ENCODE data around the gene CD6.
A peak's percentile ranks its signal among the peaks of the same experiment; 100 is the strongest.

CD6 gene

DNA sequence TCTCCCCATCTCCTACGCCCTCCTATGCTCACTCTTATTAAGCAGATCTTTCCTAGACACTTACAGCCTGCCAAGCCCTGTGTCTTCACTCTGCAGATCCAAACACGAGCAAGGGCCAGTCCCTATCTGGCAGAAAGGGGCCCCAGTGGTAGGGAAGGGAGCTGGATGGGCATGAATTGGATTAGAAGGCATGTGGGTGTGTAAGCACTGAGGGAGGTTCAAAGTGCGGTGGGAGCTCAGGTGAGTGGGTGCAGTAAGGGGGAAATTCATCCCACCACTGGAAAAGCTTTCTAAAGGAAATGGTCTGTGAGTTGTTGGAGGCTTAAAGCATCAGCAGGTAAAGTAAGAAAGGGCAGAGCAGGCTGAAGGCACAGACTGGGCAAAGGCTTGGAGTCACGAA lies 41.7 kb upstream of the CD6 start:
- no peak for TF ChIP-seq EZH2phosphoT487 (IDR thresholded peaks at IDR 0.05; ENCODE audit: borderline replicate concordance, low read length)
- TF ChIP-seq, protein P1, sequence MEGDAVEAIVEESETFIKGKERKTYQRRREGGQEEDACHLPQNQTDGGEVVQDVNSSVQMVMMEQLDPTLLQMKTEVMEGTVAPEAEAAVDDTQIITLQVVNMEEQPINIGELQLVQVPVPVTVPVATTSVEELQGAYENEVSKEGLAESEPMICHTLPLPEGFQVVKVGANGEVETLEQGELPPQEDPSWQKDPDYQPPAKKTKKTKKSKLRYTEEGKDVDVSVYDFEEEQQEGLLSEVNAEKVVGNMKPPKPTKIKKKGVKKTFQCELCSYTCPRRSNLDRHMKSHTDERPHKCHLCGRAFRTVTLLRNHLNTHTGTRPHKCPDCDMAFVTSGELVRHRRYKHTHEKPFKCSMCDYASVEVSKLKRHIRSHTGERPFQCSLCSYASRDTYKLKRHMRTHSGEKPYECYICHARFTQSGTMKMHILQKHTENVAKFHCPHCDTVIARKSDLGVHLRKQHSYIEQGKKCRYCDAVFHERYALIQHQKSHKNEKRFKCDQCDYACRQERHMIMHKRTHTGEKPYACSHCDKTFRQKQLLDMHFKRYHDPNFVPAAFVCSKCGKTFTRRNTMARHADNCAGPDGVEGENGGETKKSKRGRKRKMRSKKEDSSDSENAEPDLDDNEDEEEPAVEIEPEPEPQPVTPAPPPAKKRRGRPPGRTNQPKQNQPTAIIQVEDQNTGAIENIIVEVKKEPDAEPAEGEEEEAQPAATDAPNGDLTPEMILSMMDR (IDR thresholded peaks at IDR 0.05; ENCODE audit: low read depth, low read length, poor library complexity, severe bottlenecking) = no peak
- H3K79me2 ChIP-seq (ENCODE audit: control insufficient read depth, low read length) = no peaks in the 10 kb centered on the region
- H3K36me3 ChIP-seq (ENCODE audit: control insufficient read depth, low read length) = peaks cover 4% of the 10 kb centered on the region; the same call in 1 of the 2 replicates
- no peaks in the 10 kb centered on the region for H3K9me2 ChIP-seq (replicated peaks; ENCODE audit: control insufficient read depth, low read length)
- peaks cover 24% of the 10 kb centered on the region for H3F3A ChIP-seq (ENCODE audit: control insufficient read depth, insufficient read depth)
- peaks cover 6% of the 10 kb centered on the region for H3K27me3 ChIP-seq (ENCODE audit: control insufficient read depth, low read length)
- no peaks in the 10 kb centered on the region for H4K20me1 ChIP-seq (ENCODE audit: control insufficient read depth, insufficient read depth, low read depth, low read length)
- H3K4me2 ChIP-seq (ENCODE audit: low read length) = no peak overlapping the region
- H3K4me3 ChIP-seq (ENCODE audit: low read length) = no peak overlapping the region
- peaks cover 48% of the 10 kb centered on the region for H3K4me1 ChIP-seq (ENCODE audit: control insufficient read depth, low read length)
- no peaks in the 10 kb centered on the region for H3K9me3 ChIP-seq (ENCODE audit: control insufficient read depth, insufficient read depth, low read length)
- H3K27ac ChIP-seq (ENCODE audit: low read depth, low read length) = no peak overlapping the region

DNA sequence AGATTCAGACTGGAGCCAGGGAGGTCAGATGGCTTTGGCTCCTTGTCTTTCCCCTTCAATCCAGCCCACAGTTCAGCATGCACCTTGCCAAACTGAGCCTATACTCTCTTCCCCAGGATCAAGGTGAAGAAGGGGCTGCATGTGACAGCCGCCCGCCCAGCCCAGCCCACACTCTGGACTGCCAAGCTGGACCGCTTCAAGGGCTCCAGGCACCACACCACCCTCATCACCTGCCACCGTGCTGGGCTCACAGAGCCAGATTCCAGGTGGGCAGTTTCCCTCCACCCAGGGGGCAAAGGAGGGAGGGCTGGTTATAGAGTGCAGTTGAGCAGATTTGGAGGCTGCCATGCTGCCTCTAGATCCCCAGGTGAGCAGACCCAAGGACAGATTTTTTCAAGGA lies 41.1 kb upstream of the CD6 start:
- H3F3A ChIP-seq (ENCODE audit: control insufficient read depth, insufficient read depth) = peaks cover 24% of the 10 kb centered on the region
- no peaks in the 10 kb centered on the region for H3K79me2 ChIP-seq (ENCODE audit: control insufficient read depth, low read length)
- H3K4me1 ChIP-seq (ENCODE audit: control insufficient read depth, low read length) = peaks cover 43% of the 10 kb centered on the region
- H3K4me2 ChIP-seq (ENCODE audit: low read length) = no peak overlapping the region
- H4K20me1 ChIP-seq (ENCODE audit: control insufficient read depth, insufficient read depth, low read depth, low read length) = no peaks in the 10 kb centered on the region
- H3K9me2 ChIP-seq (replicated peaks; ENCODE audit: control insufficient read depth, low read length) = no peaks in the 10 kb centered on the region
- H3K4me3 ChIP-seq (ENCODE audit: low read length) = no peak overlapping the region
- H3K36me3 ChIP-seq (ENCODE audit: control insufficient read depth, low read length) = peaks cover 4% of the 10 kb centered on the region; the same call in 1 of the 2 replicates
- no peak overlapping the region for H3K27ac ChIP-seq (ENCODE audit: low read depth, low read length)
- H3K27me3 ChIP-seq (ENCODE audit: control insufficient read depth, low read length) = no peaks in the 10 kb centered on the region; the same call in 1 of the 2 replicates
- no peaks in the 10 kb centered on the region for H3K9me3 ChIP-seq (ENCODE audit: control insufficient read depth, insufficient read depth, low read length)
- TF ChIP-seq EZH2phosphoT487 (IDR thresholded peaks at IDR 0.05; ENCODE audit: borderline replicate concordance, low read length) = no peak
- TF ChIP-seq, protein P1 (IDR thresholded peaks at IDR 0.05; ENCODE audit: low read depth, low read length, poor library complexity, severe bottlenecking) = no peak

DNA sequence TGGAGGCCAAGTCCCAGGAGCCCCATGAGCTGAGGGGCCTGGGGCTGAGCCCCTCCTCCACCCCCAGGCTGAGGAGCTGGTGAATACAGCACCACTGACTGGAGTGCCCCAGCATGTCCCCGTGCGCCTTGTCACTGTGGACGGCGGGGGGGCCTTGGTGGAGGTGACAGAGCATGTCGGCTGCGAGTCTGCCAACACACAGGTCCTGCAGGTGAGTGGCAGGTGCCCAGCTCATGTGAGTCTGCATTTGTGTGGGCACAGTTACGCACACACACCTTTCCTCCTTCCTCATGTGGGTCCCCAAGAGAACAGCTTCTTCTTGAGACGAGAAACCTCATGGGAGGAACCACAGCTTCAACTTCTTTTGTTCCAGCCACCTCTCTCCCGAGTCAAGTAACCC lies 39.6 kb upstream of the CD6 start:
- Histone ChIP-seq H3K79me2 (ENCODE audit: control insufficient read depth, low read length) (no peaks in the 10 kb centered on the region), H3K36me3 (ENCODE audit: control insufficient read depth, low read length) (peaks cover 11% of the 10 kb centered on the region), H3K4me2 (ENCODE audit: low read length) (peak overlapping the region; percentile 88), H3F3A (ENCODE audit: control insufficient read depth, insufficient read depth) (peaks cover 21% of the 10 kb centered on the region), H4K20me1 (ENCODE audit: control insufficient read depth, insufficient read depth, low read depth, low read length) (no peaks in the 10 kb centered on the region), H3K27me3 (ENCODE audit: control insufficient read depth, low read length) (no peaks in the 10 kb centered on the region), H3K4me1 (ENCODE audit: control insufficient read depth, low read length) (peaks cover 43% of the 10 kb centered on the region), H3K9me2 (replicated peaks; ENCODE audit: control insufficient read depth, low read length) (no peaks in the 10 kb centered on the region), H3K4me3 (ENCODE audit: low read length) (peak overlapping the region; percentile 70), H3K27ac (ENCODE audit: low read depth, low read length) (peak overlapping the region; percentile 96), H3K9me3 (ENCODE audit: control insufficient read depth, insufficient read depth, low read length) (no peaks in the 10 kb centered on the region)
- TF ChIP-seq EZH2phosphoT487 (IDR thresholded peaks at IDR 0.05; ENCODE audit: borderline replicate concordance, low read length) = no peak
- TF ChIP-seq, protein P1 (IDR thresholded peaks at IDR 0.05; ENCODE audit: low read depth, low read length, poor library complexity, severe bottlenecking) = no peak
